GM10266 (cell line): ENCODE data around the gene TTLL13.

Experiments
- DNase-seq: peaks from one replicate; pipeline ENCODE4 v3.0.0; 2012; ENCODE audit errors: extremely low spot score
- TF ChIP-seq, protein P1 (sequence below): IDR thresholded peaks from 2 replicates; pipeline ENCODE4 v1.5.1; 2012; ENCODE audit warnings: mild to moderate bottlenecking, low read depth; ENCODE audit not compliant: control insufficient read depth, insufficient read depth; ENCODE audit errors: missing control alignments

Gene TTLL13

DNA sequence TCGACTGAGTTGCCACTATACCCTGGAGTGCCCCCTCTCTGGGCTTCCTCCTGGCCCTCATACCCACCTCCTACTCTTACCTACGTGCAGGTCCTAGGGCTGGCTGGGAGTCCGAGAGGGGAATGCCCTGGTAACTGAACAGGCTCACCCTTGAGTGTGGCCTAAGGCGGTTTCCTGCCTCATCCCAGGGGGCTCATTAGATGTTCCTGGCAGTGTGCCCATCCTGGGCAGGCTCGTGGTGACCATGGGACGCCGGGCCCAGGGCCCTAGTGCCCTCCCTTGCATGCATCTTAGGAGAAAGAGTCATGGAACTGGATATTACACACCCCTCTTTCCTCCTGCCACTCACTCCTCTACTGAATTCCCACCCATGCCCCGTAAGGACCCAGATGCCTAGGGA is 45.4 kb upstream of the TTLL13 start:
- DNase-seq = no peak
- TF ChIP-seq, protein P1, sequence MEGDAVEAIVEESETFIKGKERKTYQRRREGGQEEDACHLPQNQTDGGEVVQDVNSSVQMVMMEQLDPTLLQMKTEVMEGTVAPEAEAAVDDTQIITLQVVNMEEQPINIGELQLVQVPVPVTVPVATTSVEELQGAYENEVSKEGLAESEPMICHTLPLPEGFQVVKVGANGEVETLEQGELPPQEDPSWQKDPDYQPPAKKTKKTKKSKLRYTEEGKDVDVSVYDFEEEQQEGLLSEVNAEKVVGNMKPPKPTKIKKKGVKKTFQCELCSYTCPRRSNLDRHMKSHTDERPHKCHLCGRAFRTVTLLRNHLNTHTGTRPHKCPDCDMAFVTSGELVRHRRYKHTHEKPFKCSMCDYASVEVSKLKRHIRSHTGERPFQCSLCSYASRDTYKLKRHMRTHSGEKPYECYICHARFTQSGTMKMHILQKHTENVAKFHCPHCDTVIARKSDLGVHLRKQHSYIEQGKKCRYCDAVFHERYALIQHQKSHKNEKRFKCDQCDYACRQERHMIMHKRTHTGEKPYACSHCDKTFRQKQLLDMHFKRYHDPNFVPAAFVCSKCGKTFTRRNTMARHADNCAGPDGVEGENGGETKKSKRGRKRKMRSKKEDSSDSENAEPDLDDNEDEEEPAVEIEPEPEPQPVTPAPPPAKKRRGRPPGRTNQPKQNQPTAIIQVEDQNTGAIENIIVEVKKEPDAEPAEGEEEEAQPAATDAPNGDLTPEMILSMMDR = no peak

- TF ChIP-seq, protein P1 = no peak
- DNase-seq = no peak
These were observed 44.1 kb upstream of the TTLL13 start for GRCh38 chr15:90205050-90205848.

GRCh38 chr15:90205886-90206285 is 43.5 kb upstream of the TTLL13 start:
- DNase-seq = no peak
- TF ChIP-seq, protein P1 = no peak

- TF ChIP-seq, protein P1 = no peak
- no peak for DNase-seq
These were observed 42.1 kb upstream of the TTLL13 start for GRCh38 chr15:90207252-90207651.

GRCh38 chr15:90208356-90208755 is 41.0 kb upstream of the TTLL13 start:
- TF ChIP-seq, protein P1 = no peak
- no peak for DNase-seq

GRCh38 chr15:90209591-90209990 is 39.8 kb upstream of the TTLL13 start:
- TF ChIP-seq, protein P1 = no peak

DNA sequence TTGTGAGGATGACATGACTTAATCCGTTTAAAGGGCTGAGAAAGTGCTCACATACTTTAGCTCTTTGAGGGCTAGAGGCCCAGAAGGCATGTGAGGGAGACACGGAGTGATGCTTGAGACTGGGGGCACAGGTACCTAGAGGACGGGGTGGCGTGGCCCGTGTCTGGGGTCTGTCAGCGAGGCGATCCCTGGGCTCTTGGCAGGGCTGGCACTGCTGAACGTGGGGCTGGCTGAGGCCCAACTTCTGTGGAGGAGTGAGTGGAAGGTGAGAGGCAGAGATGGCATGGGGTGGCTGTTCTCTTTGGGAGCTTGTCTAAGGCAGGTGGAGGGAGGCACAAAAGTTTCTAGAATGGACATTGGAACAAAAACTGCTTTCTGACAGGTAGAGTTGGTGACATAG is 38.8 kb upstream of the TTLL13 start:
- TF ChIP-seq, protein P1 = no peak
- DNase-seq = no peak

More at GRCh38 chr15:90209591-90209990, 39.8 kb upstream of the TTLL13 start:
- DNase-seq = peak; percentile 73
